Measurements from ENCODE around the gene SLC4A1AP. TPM values are rescaled to one million over a fixed set of nuclear protein-coding genes. Genes with fewer than 3 reads are reported as not detected.

The SLC4A1AP gene
- total and polyA plus RNA-seq, 2 donors from 2014 or later = 19.1 to 20.9 TPM

DNA sequence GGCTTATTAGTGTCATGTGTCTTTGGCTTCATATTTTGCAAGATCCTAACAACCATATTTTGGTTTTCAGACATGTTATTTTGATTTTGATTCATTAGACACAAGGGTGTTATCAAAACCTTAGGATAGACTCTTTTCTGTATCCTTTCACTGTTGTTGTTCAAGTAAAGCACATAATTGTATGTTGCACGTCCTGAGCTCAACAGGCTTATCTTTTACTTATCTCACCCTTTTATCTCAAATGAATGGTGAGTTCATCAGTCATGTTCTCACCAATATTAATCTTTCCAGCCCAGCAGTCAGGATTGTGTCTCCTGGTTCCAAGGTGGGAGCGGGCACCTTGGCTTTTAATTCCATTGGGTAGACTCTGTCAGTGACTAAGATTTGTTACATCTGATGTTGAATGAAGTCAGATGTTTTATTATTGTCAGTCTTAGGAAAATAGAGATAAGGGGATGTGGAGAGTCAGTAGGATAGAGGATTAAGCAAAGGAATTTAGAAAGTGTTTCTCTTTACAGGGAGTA, 22.9 kb upstream of the SLC4A1AP start:
- Histone ChIP-seq H3K27ac (ENCODE audit: low read depth in 2 of 2, low read length in 2 of 2) (no peak overlapping the region), H3K9ac (ENCODE audit: low read length in 3 of 3) (no peak overlapping the region), H3K36me3 (ENCODE audit: control insufficient read depth in 2 of 3, insufficient read depth in 3 of 3, low read length in 3 of 3) (peaks cover 4 to 46% (median 10%) of the 10 kb centered on the region in 3 donors), H3K27me3 (ENCODE audit: control insufficient read depth, insufficient read depth, low read length) (no peaks in the 10 kb centered on the region), H3K9me3 (ENCODE audit: control insufficient read depth in 2 of 3, insufficient read depth in 1 of 3, low read length in 3 of 3) (no peaks in the 10 kb centered on the region), H3K4me1 (ENCODE audit: control insufficient read depth in 2 of 3, insufficient read depth in 2 of 3, low read depth in 1 of 3, low read length in 3 of 3) (no peaks in the 10 kb centered on the region), H3K4me3 (ENCODE audit: low read length in 3 of 3) (no peak overlapping the region)
- no peak for DNase-seq
- intact Hi-C loops (cut with DNase I) = no loop called here
- no peak for TF ChIP-seq CTCF (IDR thresholded peaks at IDR 0.05; ENCODE audit: borderline replicate concordance, extremely low read depth, insufficient read depth)
- no peak for FAIRE-seq

GRCh38 chr2:27645197-27645596, 18.5 kb upstream of the SLC4A1AP start:
- H3K27me3 ChIP-seq (ENCODE audit: control insufficient read depth, insufficient read depth, low read length) = no peaks in the 10 kb centered on the region
- H3K9me3 ChIP-seq (ENCODE audit: control insufficient read depth in 2 of 3, insufficient read depth in 1 of 3, low read length in 3 of 3) = no peaks in the 10 kb centered on the region
- no peak overlapping the region for H3K27ac ChIP-seq (ENCODE audit: low read depth in 2 of 2, low read length in 2 of 2)
- intact Hi-C loops (cut with DNase I) = no loop called here
- peaks cover 9 to 41% (median 16%) of the 10 kb centered on the region in 3 donors for H3K36me3 ChIP-seq (ENCODE audit: control insufficient read depth in 2 of 3, insufficient read depth in 3 of 3, low read length in 3 of 3)
- DNase-seq (no peak), FAIRE-seq (no peak)
- TF ChIP-seq CTCF (IDR thresholded peaks at IDR 0.05; ENCODE audit: borderline replicate concordance, extremely low read depth, insufficient read depth) = no peak
- no peak overlapping the region for H3K4me3 ChIP-seq (ENCODE audit: low read length in 3 of 3)
- H3K4me1 ChIP-seq (ENCODE audit: control insufficient read depth in 2 of 3, insufficient read depth in 2 of 3, low read depth in 1 of 3, low read length in 3 of 3) = no peaks in the 10 kb centered on the region
- no peak overlapping the region for H3K9ac ChIP-seq (ENCODE audit: low read length in 3 of 3)

GRCh38 chr2:27647289-27647688, 16.4 kb upstream of the SLC4A1AP start:
- intact Hi-C loops (cut with DNase I) = no loop called here
- peaks cover 13 to 39% (median 21%) of the 10 kb centered on the region in 3 donors for H3K36me3 ChIP-seq (ENCODE audit: control insufficient read depth in 2 of 3, insufficient read depth in 3 of 3, low read length in 3 of 3)
- H3K4me3 ChIP-seq (ENCODE audit: low read length in 3 of 3) = no peak overlapping the region
- no peaks in the 10 kb centered on the region for H3K27me3 ChIP-seq (ENCODE audit: control insufficient read depth, insufficient read depth, low read length)
- TF ChIP-seq CTCF (IDR thresholded peaks at IDR 0.05; ENCODE audit: borderline replicate concordance, extremely low read depth, insufficient read depth) = no peak
- no peaks in the 10 kb centered on the region for H3K9me3 ChIP-seq (ENCODE audit: control insufficient read depth in 2 of 3, insufficient read depth in 1 of 3, low read length in 3 of 3)
- H3K27ac ChIP-seq (ENCODE audit: low read depth in 2 of 2, low read length in 2 of 2) = no peak overlapping the region
- DNase-seq (no peak), FAIRE-seq (no peak)
- H3K9ac ChIP-seq (ENCODE audit: low read length in 3 of 3) = no peak overlapping the region
- no peaks in the 10 kb centered on the region for H3K4me1 ChIP-seq (ENCODE audit: control insufficient read depth in 2 of 3, insufficient read depth in 2 of 3, low read depth in 1 of 3, low read length in 3 of 3)

GRCh38 chr2:27647737-27648136, 16.0 kb upstream of the SLC4A1AP start:
- no peak for TF ChIP-seq CTCF (IDR thresholded peaks at IDR 0.05; ENCODE audit: borderline replicate concordance, extremely low read depth, insufficient read depth)
- intact Hi-C loops (cut with DNase I) = no loop called here
- Histone ChIP-seq H3K9ac (ENCODE audit: low read length in 3 of 3) (no peak overlapping the region), H3K36me3 (ENCODE audit: control insufficient read depth in 2 of 3, insufficient read depth in 3 of 3, low read length in 3 of 3) (peaks cover 15 to 39% (median 26%) of the 10 kb centered on the region in 3 donors), H3K9me3 (ENCODE audit: control insufficient read depth in 2 of 3, insufficient read depth in 1 of 3, low read length in 3 of 3) (no peaks in the 10 kb centered on the region), H3K27ac (ENCODE audit: low read depth in 2 of 2, low read length in 2 of 2) (no peak overlapping the region), H3K27me3 (ENCODE audit: control insufficient read depth, insufficient read depth, low read length) (no peaks in the 10 kb centered on the region), H3K4me1 (ENCODE audit: control insufficient read depth in 2 of 3, insufficient read depth in 2 of 3, low read depth in 1 of 3, low read length in 3 of 3) (no peaks in the 10 kb centered on the region), H3K4me3 (ENCODE audit: low read length in 3 of 3) (no peak overlapping the region)
- DNase-seq = no peak
- no peak for FAIRE-seq
